Bronchial smooth muscle cell (primary cell): ENCODE data around the gene FUCA1. TPM values are rescaled to one million over a fixed set of nuclear protein-coding genes. Genes with fewer than 3 reads are reported as not detected.

Source experiments
- total RNA-seq: library from RNA; depleted of rRNA; stranded (reverse); fragments of >200 nt; gene quantifications from 2 replicates; pipeline ENCODE4 v1.2.1, GENCODE V29; 2014

Gene FUCA1
- 3.3 and 3.9 TPM in 2 replicates for total RNA-seq

DNA sequence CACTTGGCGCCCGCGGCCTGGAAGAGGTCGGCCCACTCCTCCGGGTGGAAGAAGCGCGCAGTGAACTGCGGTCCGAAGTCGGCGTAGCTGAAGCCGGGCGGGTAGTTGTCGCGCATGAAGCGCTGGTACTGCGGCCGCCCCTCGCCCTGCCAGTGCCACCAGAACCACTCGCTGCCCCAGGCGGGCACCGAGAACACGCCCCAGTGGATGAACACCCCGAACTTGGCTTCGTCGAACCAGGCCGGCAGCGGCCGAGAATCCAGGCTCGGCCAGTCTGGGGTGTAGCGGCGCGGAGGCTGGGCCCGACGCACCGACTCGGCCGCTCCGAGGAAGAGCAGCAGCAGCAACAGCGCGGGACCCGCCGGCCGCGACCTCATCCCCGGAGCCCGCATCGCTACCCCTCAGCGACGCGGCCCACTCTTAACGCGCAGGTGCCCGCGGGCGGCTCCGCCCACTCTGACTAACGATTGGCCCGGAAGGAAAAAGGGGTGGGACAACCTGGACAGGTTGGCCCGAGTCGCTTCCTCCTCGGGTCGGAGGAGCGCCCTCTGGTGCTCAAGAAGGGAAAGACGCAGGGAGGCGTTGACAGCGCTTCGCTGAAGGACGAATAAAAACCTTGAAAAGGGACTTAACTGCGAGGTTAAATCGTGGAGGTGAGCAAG is at the start of gene FUCA1:
Gene FUCA1, minus strand, starts transcription at position 396 of the 662 bp plus-strand sequence. Its CDS starts 4 bp downstream, at position 392.

GRCh38 chr1:23913212-23913880 is 45.3 kb upstream of the FUCA1 start, which contains the start of gene CNR2:
TSS of gene CNR2 (minus strand) at chr1:23913362. CDS start at chr1:23875617, 37,745 bp downstream.

GRCh38 chr1:23825076-23825761 is 42.9 kb downstream of the FUCA1 start, which contains the start of gene HMGCL:
TSS of gene HMGCL (minus strand) at chr1:23825429. CDS start at chr1:23825415, 14 bp downstream.

GRCh38 chr1:23800400-23801337 is 67.4 kb downstream of the FUCA1 start, which contains the start of gene GALE:
TSS of gene GALE (minus strand) at chr1:23800754. CDS start at chr1:23799007, 1,747 bp downstream.

Other genes with a start within 250 kb of the FUCA1 start
- 1,375 and 1,533 TPM in 2 replicates for gene RPL11, start 176.5 kb downstream of the FUCA1 start, total RNA-seq
- gene ELOA, start 124.8 kb downstream of the FUCA1 start, total RNA-seq, result 11.8 and 13.4 TPM in 2 replicates
- gene PITHD1, start 89.9 kb downstream of the FUCA1 start, total RNA-seq, result 24.5 and 36.4 TPM in 2 replicates
- 21.0 and 26.5 TPM in 2 replicates for gene LYPLA2, start 77.1 kb downstream of the FUCA1 start, total RNA-seq
- 8.1 and 12.8 TPM in 2 replicates for gene GALE, start 67.5 kb downstream of the FUCA1 start, total RNA-seq
- gene HMGCL, start 42.9 kb downstream of the FUCA1 start, total RNA-seq, result 56.2 and 70.0 TPM in 2 replicates
- gene CNR2, start 45.1 kb upstream of the FUCA1 start, total RNA-seq, result not detected in 2 replicates
- gene PNRC2, start 91.5 kb upstream of the FUCA1 start, total RNA-seq, result 83.2 and 213 TPM in 2 replicates
- 65.6 and 89.6 TPM in 2 replicates for gene SRSF10, start 112.0 kb upstream of the FUCA1 start, total RNA-seq
- gene MYOM3, start 243.8 kb upstream of the FUCA1 start, total RNA-seq, result under 0.01 TPM in 1 of 2 replicates, not detected in the other